HG02678 (cell line): ENCODE data around the gene BDNF.
A peak's percentile ranks its signal among the peaks of the same experiment; 100 is the strongest.
"Not testable (repeated sequence)": the region's sequence is repeated elsewhere in the genome, so short reads cannot be mapped to it uniquely, and the experiment has no call there.

Source experiments
- ATAC-seq: cut with Tn5 transposase; IDR thresholded peaks from one replicate; pipeline ENCODE4 v1.9.1; 2021; ENCODE audit warnings: mild to moderate bottlenecking, moderate library complexity; ENCODE audit not compliant: unreplicated experiment

Gene BDNF

DNA sequence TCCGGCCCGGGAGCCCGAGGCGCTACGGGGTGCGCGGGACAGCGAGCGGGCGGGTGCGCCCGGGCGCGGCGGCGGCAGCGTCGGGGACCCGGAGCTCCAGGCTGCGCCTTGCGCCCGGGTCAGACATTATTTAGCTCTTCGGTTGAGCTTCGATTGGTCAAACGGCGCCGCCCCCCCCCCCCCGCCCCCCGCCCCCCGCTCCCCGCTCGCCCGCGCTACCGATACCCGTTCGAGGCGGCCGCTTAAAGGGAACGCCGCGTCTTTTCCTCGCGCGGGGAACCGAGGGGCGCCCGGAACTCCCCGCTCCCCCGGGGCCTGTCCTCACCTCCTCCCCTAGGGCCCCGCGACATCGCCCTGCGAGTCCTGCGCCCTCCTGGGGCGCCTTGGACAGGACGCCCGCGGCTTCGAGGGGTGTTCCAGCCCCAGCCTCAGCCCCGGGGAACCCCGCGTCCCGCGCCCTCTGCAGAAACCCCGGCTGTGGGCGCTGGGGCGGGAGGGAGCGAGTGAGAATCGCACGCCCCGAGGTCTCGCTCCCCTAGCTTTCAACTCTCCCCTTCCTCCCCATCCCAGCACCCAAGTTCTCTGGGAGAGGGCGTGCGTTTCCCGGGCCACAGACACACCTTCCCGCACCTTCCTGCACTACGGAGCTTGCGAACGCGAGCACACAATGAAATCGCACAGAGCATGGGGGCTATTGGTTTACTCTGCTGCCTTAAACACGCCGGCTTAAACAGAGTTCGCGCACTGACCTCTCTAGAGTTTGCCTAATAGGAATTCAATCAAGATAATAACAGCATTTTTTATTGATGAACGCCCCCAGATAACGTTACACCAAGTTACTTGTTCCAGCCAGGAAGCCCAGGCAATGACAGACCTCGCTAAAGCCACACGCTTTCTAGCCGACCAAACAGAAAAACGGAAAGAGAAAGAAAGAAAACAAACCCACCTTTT is at the start of gene BDNF:
TSS of gene BDNF (minus strand) at position 105 of the 951 bp plus-strand sequence. CDS start 41,891 bp downstream, outside the sequence.
- ATAC-seq, result peak; percentile 33

DNA sequence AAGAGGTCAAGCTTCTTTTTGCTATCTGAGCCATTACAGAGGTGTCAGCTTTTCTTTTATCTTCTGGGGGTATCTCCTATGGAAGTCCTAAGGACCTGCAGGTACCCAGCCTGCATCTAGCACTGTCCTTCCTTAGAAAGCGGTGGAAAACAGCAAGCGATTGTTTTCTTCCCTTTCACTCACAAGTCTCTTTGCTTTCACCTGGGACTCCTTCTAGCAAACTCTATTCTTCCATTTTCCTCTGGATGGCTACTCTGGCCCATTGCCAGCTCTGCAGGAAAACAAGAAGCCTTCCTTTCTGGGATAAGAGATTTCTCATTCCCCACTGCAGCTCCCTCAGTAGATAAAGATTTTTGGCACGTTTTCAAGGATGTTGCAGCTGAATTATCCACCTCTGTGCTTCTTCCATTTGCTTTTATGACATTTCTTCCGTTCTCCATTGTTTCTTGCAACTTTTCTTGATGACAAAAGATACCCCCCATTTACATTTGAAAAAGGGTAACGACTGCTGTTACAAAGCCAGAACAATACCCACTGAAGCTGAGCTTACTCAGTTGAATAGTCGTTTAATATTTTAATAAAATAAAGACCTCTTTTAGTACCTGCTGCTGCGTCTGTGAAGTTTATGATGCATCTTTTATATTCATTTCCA is 40.2 kb upstream of the BDNF start:
- ATAC-seq, result no peak

DNA sequence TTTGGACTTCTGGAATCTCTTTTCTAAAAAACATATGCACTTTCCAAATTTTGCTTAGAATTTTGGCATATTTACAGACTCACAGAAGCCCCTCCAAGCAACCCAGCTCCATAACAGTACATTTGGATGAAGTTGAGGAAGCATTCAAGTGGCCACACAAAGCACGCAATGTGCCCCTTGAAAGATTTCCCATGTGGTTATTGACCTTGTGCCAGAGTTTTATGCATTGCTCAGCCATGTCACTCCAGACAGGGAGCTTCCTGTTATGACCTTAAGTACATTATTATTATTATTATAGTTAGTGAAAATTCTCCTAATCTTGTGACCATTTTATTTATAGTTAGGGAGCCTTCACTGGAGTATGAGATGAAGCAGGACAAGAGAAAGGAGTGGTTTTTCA is 35.0 kb upstream of the BDNF start:
- ATAC-seq, result no peak

DNA sequence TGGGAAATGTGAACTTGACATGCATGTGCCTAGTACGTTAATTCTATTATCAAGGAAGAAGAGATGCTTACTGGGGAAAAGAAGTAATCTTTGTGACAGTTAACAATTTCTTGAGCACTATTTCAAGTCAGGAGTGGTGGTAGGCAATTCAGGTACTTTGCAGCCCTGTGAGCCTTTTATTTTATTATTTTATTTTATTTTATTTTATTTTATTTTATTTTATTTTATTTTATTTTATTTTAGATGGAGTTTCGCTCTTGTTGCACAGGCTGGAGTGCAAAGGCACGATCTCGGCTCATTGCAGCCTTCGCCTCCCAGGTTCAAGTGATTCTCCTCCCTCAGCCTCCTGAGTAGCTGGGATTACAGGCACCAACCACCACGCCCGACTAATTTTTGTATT is 31.5 kb upstream of the BDNF start:
- not testable (repeated sequence) for ATAC-seq

DNA sequence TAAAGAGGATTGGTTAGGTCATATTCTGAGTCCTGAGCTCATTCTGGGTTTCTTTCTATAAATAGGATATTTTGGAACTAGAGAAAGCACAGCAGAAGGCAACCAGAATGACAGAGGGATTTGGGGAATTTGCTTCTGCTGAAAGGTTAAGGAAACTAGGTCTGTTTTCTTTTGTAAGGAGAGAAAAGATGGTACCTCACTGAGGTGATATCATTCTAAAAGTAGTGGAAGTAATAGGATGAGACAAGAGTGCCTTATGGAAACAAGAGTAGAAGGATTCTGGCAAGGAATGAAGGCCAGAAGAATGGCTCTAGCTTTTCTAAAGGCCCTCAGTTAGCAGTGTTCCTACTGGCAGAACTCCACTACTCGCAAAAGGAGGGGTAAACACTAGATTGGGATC is 26.7 kb upstream of the BDNF start:
- ATAC-seq, result no peak

DNA sequence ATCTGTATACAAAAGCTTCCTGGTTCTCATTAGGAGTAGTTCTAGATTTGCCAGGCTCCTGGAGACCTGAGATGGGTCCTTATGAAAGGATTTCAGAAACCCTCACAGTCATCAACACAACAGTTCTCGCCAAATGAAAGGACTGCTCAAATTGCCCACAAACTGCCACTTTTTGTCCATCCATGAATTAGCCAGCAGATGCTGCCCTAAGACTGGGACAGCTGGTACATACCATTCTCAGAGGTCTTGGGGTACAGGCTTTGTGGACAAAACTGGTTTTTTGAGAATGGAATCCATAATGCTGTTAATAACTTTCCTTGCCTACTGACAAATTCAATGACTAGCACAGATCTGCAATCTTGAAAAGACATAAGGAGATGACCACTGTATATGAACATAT is 23.4 kb upstream of the BDNF start:
- ATAC-seq, result no peak

DNA sequence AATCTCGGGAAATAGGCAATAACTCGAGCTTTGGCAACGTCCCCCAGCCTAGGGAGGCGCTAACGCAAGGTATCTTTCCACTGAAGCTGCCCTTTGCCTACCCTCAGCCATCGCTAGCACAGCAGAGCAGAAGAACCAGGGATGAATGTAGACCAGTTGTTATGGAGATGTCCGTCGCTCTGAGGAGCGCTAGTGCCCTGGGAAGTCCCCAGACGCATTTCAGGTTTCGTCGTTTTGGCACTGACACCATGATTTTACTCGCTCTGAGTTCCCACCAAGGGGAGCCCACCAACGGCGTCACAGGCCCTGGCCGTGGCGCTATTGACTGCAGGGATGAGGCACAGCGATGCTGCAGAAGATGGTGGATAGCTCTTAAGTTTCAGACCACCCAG is 22.7 kb upstream of the BDNF start:
- ATAC-seq, result no peak

DNA sequence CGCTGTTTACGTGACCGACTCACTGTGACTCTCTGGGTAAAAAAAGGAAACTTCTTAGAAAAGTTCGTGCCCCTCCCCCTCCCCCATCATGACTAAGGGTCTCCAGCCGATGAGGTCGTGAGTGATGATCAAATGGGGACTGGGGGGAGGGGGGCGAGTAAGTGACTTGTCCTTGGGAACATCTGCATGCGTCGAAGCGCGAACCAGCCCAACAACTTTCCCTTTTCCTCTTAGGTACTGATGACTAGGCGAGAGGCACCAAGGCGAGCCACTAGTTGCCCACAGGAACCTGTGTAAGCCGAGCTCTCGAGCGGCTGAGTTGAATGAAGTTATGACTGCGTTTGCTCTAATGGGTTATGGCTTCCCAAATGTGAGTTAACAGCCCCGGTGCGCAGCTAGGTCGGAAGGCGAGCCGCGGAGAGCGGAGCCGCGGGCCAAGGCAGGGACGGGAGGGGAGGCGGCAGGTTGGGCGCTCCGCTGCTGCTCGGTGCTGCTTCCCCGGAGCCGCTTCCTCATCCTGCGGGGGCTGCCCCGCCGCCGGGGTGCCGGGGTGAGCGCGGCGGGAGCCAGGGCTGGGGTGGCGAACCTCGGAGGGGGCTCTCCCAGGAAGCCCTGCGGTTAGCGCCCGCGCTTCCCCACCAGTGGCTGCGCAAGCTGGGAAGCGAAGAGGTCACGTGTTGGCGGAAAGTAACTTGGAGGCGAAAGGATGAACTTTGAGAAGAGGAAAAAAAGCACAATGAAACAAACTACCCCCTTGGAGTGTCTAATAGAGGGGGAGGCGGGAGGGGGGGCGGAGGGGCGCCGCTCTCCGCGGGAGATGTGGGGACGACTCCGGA is 22.1 kb upstream of the BDNF start:
- ATAC-seq, result peak; percentile 45

DNA sequence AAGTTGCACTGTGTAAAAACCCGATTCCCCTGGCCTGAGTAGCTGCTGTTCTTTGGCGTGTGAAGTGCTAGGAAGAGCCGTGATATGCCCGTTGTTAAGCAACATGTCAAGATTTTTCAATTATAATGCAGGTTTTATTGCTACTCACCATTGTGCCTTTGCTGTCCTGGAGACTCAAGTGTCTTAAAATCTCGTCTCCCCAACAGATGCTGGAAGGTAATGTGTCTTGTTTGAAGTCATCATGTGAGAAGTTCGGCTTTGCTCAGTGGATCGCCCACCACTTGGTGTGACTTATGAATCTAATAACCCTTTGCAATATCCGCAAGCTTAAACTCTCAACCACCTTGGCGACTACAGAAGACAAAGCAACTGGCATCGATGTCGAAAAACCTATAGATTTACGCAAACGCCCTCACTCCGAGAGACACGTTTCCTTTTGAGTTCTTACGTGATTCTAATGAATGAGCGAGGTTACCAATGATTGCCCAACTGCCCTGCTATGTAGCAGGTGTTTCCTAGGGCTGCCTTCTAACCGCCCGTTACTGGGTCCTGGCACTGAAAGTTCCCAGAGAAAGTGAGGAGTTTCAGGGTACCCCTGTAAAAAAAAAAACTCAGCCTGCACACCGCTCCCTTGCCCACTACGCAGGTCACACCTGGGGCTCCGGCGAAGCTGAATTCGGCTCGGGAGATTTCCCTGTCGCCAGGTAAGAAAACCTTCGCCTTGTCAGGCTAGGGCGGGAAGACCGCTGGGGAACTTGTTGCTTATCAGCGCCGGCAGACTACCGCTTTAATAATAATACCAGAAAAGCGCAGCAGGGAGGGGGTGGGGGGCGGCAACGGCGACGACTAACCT is 21.2 kb upstream of the BDNF start:
- no peak for ATAC-seq

DNA sequence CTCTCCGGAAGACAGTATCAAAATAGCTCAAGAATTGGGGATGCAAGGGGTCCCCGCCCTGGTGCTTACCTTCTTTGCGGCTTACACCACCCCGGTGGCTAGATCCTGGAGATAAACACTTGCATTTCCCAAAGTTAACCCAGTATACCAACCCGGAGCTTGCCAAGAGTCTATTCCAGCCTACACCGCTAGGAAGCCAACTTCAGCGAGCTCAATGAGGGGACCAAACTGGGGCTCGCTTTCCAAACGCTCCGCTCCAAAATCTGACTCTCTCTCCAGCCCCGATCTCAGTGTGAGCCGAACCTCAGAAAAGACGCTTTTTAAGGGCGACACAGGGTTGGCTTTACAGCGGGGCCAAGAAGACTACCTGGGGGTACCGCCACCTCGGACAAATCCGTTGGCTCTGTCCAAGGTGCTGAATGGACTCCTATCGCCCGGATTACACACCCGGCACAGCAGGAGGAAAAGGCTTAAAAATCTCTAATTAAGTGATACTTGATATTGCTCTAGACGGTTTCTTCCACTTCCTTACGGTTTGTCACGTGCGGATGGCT is 20.1 kb upstream of the BDNF start:
- no peak for ATAC-seq

DNA sequence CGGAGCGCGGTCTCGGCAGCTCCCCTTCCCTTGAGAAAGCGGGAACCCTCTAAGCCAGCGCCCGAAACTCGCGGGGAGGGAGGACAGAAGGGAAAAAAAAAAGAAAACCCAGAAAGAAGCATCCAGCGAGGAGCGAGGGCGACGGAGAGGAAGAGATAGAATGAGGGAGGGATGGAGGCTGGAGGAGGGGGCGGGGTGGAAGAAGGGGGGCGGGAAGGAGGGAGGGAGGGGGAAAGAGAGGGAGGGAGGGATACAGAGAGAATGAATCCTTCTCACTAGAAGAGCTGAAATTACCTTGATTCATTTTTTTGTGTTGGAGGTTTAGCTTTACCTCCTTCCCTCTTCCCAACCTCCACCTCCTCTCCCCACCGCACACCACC is 19.3 kb upstream of the BDNF start:
- no peak for ATAC-seq

DNA sequence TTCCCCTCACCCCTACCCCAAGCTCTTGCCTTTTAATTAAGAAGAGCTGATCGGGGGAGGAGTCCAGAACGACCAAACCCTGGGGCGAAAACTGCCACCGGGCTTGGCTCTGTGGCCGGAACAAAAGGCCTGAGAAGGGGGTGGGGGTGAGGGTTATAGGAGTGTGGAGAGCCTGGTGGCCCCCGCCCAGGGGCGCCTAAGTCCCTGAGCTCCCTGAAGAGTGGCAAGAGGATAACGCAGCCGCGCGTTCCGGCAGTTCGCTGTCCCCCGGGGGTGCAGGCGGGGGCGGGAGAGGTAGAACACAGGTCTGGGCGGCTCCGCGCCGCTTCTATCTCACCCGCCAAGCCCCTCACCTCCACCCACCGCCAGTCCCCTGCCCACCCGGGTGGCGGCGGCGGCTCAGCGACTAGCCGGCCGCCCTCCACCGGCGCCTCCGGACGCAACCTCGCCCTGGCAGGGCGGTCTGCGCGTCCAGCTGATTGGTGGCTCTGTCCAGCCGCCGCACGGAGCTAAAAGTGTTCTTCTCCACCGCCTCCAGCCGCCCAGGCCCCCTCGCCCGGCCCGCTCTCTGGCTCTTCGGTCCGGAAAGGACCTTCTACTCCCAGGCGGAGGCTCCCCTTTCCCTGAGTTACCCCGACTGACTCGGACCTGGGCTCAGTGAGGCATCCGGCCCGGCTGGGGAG is 18.7 kb upstream of the BDNF start:
- no peak for ATAC-seq

DNA sequence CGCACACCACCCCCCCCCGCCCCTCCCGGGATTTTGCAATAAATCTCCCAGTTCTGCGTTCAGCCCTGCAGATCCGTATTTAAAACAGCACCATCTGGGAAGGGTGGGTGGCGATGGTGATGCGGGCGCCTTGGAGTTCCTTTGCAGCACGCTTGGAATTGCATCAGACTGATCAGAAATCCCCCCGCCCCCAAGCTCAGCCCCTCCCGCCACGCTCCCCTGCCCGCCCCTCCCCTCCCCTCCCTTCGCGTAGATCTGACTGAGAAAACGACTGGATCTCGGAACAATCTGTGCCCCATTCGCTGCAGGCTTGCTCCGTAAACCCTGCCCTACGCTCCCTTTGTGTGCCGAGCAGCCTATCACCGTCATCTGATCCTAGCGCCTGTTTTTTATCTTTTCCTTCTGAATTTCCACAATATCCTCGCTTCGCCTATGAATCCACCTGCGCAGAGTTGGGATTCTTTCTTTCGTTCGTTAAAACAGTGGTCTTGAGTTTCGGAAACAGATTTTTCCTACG is 18.1 kb upstream of the BDNF start:
- no peak for ATAC-seq

DNA sequence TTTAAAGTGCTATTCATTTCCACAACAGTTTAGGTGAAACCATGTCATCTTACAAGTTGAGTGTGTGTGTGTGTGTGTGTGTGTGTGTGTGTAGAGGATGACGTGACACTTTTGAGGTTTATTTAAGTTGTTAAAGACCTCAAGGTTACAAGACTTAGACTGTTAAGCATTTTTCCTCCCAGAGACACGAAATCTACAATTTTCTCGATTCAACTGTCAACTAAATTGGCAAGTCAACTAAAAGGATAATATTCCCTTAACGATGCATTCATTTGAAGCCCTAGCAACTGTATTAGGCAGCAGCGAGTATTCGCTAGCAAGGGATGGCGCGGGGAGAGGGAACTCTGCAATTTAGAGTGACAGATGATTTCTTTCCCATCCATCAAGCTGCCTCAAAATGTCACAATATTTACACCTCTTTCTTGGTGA is 17.6 kb upstream of the BDNF start:
- no peak for ATAC-seq

DNA sequence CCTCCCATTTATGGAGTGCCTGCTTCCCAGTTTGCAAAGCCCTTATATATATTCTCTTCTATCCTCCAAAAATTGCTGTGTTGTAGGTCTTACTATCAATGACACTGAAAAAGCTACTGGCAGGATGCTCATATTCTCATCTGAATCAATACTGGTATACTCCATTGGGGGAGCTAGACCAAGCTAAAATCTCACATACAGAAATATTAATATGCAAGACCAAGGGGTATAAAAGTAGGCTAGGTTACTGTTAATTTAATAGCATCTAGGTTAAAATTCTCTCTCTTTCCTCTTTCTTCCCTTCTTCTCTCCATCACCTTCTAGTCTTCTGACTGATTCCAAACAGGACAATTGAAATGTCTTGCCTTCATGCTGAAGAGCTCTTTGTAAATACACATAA is 17.1 kb upstream of the BDNF start:
- no peak for ATAC-seq

DNA sequence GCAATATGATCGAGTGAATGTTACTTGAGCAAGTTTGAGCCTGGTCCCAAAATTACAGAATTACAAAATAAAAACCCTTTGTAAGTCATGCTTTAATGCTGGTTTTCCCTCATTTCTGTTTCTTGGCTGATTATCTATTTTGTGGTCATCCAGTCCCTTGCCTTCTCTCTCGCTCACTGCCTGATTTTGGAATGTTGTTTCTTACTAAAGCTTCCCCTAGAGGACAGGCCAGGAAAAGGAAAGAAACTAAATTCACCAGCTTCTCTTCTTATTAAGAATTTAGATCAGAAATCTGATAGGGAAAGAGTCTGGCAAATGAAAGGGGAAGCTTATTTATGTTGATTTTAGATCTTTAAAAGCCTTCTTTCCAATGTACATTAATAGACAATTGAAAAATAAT is 16.6 kb upstream of the BDNF start:
- ATAC-seq, result no peak

DNA sequence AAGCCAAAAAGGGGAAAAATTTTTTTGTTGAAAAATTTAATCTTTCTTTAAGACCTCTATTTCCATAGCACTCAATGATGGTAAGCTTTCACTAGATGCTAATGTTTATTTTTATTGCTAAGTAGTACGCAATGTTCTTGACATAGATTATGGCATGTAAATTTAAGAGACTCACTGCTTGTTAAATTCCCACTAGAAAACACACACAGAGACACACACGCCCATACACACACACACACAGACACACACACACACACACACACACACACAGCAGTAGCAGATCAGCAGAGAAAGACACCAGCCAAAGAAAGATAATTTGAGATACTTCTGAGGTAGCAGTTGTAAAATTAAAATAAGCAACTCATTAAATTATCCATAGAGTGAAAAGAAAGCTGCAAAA is 16.0 kb upstream of the BDNF start:
- ATAC-seq, result no peak

DNA sequence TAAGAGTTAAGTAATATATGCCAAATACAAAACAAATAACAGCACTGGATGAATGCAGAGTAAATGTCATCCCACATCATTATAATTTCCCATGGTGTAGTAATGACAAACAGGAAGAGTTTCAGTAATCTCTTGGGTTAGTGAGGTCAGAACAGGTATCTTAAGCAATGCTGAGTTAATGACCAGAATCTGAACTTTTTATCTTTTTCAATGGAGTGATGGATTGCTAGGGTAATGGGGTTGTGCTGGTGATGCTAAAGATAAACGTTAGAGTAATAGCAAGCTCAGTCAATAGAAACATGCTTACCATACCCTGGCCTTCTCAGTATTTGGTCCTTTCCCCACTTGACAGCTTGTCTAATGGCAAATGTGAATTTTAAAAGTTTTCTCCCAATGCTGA is 11.5 kb upstream of the BDNF start:
- no peak for ATAC-seq

DNA sequence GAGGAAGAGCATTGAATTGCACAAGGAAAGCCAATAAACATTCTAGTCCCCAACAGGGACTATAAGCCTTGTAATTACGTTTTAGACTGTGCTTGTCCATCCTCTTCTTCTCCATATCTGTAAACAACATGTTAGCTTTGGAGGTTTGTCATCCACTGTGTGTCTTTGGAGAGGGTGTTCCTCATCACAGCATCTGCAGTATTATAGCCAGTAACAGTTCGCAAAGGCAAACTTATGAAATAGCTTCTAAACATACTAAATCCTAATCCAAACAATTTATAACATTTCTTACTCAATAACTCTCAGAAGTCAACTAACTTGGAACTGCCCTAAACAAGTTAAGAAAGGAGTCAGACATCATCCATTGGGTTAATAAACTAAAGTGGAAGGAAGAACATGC is 10.3 kb upstream of the BDNF start:
- no peak for ATAC-seq
